Esophagus muscularis mucosa (tissue), 4 donors: ENCODE measurements around the gene SH3BP5. TPM values are rescaled to one million over a fixed set of nuclear protein-coding genes. Genes with fewer than 3 reads are reported as not detected.

Source experiments
- DNase-seq: peaks from one replicate; pipeline ENCODE4 v3.0.0-alpha.2; 2017; ENCODE audit errors: extremely low spot score
- H3K27ac ChIP-seq, 4 donors: fragments of 200-600 bp; sonication (generic); replicated peaks in 1 of 4; 1 replicate in 3 of 4; 2 replicates in 1 of 4; pipeline ENCODE4 v1.5.1; 2016 to 2019; ENCODE audit warnings: mild to moderate bottlenecking in 1 of 4
- H3K27me3 ChIP-seq, 4 donors: fragments of 200-600 bp; sonication (generic); one replicate each; pipeline versions ENCODE4 v1.5.1 to v1.6.0; 2016 to 2019
- H3K36me3 ChIP-seq, 4 donors: fragments of 200-600 bp; sonication (generic); one replicate each; pipeline ENCODE4 v1.5.1; 2016 to 2019
- H3K4me1 ChIP-seq, 4 donors: fragments of 200-600 bp; sonication (generic); one replicate each; pipeline ENCODE4 v1.5.1; 2016 to 2019
- H3K4me3 ChIP-seq, 4 donors: fragments of 200-600 bp; sonication (generic); 1 replicate in 2 of 4; 2 replicates in 2 of 4; pipeline ENCODE4 v1.5.1; 2016 to 2019; ENCODE audit warnings: mild to moderate bottlenecking in 4 of 4, moderate library complexity in 1 of 4
- H3K9me3 ChIP-seq, 4 donors: fragments of 200-600 bp; sonication (generic); 1 replicate in 3 of 4; 2 replicates in 1 of 4; pipeline ENCODE4 v1.5.1; 2016 to 2019
- EP300 ChIP-seq: sonication (generic); formaldehyde crosslinking; IDR thresholded peaks from one replicate; pipeline ENCODE4 v1.6.1; 2017; ENCODE audit warnings: antibody characterized with exemption
- POLR2A ChIP-seq: fragments of 450-650 bp; IDR thresholded peaks from one replicate; pipeline ENCODE4 v1.6.1; 2017; ENCODE audit warnings: antibody characterized with exemption, moderate library complexity, mild to moderate bottlenecking, low read depth
- POLR2AphosphoS5 ChIP-seq, 2 donors: sonication (generic); formaldehyde crosslinking; IDR thresholded peaks; one replicate each; pipeline ENCODE4 v1.6.1; 2017; ENCODE audit warnings: antibody characterized with exemption in 2 of 2
- WGBS: methylation state at CpG from one replicate; pipeline ENCODE4 v1.1.5; 2018; 5-methylcytosine and 5-hydroxymethylcytosine counted together
- intact Hi-C: fragments of 100-400 bp; cut with DNase I; formaldehyde crosslinking; loops from one replicate; pipeline ENCODE4 v1.15.1; 2023
- total RNA-seq, 4 donors: library from RNA; depleted of rRNA; stranded (reverse); fragments of >200 nt; gene quantifications; one replicate each; pipeline versions ENCODE4 v1.1.0 to v1.2.1, GENCODE V29; 2016
- TF ChIP-seq, protein P1 (sequence below), 3 experiments: fragments of 200-600 bp in 2 of 3; fragments of 450-650 bp in 1 of 3; sonication (generic) in 2 of 3; IDR thresholded peaks; one replicate each; pipeline ENCODE4 v1.5.1; 2017 to 2019; ENCODE audit warnings: antibody characterized with exemption in 3 of 3, mild to moderate bottlenecking in 2 of 3, moderate library complexity in 1 of 3

Gene SH3BP5
- total RNA-seq, 4 donors from 2014 or later = 26.2 to 56.5 (median 38.2) TPM

GRCh38 chr3:15264486-15264885, 67.9 kb downstream of the SH3BP5 start:
- intact Hi-C loops = loop anchor here (10.0 kb wide), 1 partner anchor 60 kb away; the partner anchor contains the start of gene CAPN7

GRCh38 chr3:15263926-15264325, 68.5 kb downstream of the SH3BP5 start:
- DNase-seq = no peak
- no peaks in the 10 kb centered on the region for H3K9me3 ChIP-seq
- intact Hi-C loops = loop anchor here (10.0 kb wide), 1 partner anchor 59 kb away; the partner anchor contains the start of gene CAPN7
- no peaks in the 10 kb centered on the region for H3K27me3 ChIP-seq
- H3K27ac ChIP-seq = peak overlapping the region in 1 of 4 donors; percentile 2
- TF ChIP-seq POLR2A = no peak
- TF ChIP-seq POLR2AphosphoS5 (IDR thresholded peaks at IDR 0.05) = no peak
- no peak for TF ChIP-seq EP300
- TF ChIP-seq, protein P1, sequence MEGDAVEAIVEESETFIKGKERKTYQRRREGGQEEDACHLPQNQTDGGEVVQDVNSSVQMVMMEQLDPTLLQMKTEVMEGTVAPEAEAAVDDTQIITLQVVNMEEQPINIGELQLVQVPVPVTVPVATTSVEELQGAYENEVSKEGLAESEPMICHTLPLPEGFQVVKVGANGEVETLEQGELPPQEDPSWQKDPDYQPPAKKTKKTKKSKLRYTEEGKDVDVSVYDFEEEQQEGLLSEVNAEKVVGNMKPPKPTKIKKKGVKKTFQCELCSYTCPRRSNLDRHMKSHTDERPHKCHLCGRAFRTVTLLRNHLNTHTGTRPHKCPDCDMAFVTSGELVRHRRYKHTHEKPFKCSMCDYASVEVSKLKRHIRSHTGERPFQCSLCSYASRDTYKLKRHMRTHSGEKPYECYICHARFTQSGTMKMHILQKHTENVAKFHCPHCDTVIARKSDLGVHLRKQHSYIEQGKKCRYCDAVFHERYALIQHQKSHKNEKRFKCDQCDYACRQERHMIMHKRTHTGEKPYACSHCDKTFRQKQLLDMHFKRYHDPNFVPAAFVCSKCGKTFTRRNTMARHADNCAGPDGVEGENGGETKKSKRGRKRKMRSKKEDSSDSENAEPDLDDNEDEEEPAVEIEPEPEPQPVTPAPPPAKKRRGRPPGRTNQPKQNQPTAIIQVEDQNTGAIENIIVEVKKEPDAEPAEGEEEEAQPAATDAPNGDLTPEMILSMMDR (IDR thresholded peaks at IDR 0.05) = no peak
- WGBS = 93% methylated on average over 2 of the region's 2 CpGs
- H3K36me3 ChIP-seq = peaks cover 0 to 30% (median 17%) of the 10 kb centered on the region in 4 donors
- no peak overlapping the region for H3K4me3 ChIP-seq
- H3K4me1 ChIP-seq = peaks cover 6 to 30% (median 16%) of the 10 kb centered on the region in 4 donors

More at GRCh38 chr3:15264486-15264885, 67.9 kb downstream of the SH3BP5 start:
- Histone ChIP-seq H3K36me3 (peaks cover 0 to 24% (median 14%) of the 10 kb centered on the region in 4 donors), H3K4me3 (no peak overlapping the region), H3K27ac (no peak overlapping the region), H3K4me1 (peaks cover 10 to 35% (median 22%) of the 10 kb centered on the region in 4 donors), H3K27me3 (no peaks in the 10 kb centered on the region), H3K9me3 (no peaks in the 10 kb centered on the region)
- DNase-seq = no peak
- WGBS = 82% methylated on average over 2 of the region's 2 CpGs
- TF ChIP-seq EP300 (no peak), POLR2A (no peak), POLR2AphosphoS5 (IDR thresholded peaks at IDR 0.05) (no peak)
- TF ChIP-seq, protein P1 (IDR thresholded peaks at IDR 0.05) = no peak

GRCh38 chr3:15263120-15263519, 69.3 kb downstream of the SH3BP5 start:
- peak overlapping the region in 1 of 4 donors; percentile 13 for H3K27ac ChIP-seq
- TF ChIP-seq, protein P1 (IDR thresholded peaks at IDR 0.05) = no peak
- no peak for TF ChIP-seq POLR2A
- no peak for TF ChIP-seq POLR2AphosphoS5 (IDR thresholded peaks at IDR 0.05)
- no peak for TF ChIP-seq EP300
- no peaks in the 10 kb centered on the region for H3K27me3 ChIP-seq
- peaks cover 1 to 22% (median 8%) of the 10 kb centered on the region in 4 donors for H3K4me1 ChIP-seq
- DNase-seq = peak; percentile 29
- H3K36me3 ChIP-seq = peaks cover 0 to 38% (median 24%) of the 10 kb centered on the region in 4 donors
- intact Hi-C loops = loop anchor here (10.0 kb wide), 1 partner anchor 58 kb away; the partner anchor contains the start of gene CAPN7
- no peak overlapping the region for H3K4me3 ChIP-seq
- WGBS = 82% methylated on average over 4 of the region's 4 CpGs
- no peaks in the 10 kb centered on the region for H3K9me3 ChIP-seq

DNA sequence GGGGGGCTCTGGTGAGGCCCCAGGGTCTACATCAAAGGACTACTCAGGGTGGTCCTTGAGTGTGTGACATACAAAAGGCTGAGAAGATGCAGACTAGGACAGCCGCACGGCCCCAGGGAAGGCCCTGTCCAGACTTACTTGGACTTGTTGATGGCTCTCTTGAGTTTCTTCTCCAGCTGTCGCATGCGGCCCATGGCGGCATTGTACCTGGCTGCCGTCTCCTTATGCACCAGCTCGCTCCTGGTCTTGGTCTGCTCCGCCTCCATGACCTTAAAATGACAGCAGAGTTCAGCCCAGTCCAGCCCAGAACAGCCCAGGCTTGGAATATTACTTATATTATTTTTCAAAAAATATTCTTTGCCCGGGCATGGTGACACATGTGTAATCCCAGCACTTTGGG, 70.4 kb downstream of the SH3BP5 start:
- Histone ChIP-seq H3K36me3 (peaks cover 0 to 49% (median 34%) of the 10 kb centered on the region in 4 donors), H3K27me3 (no peaks in the 10 kb centered on the region), H3K4me3 (no peak overlapping the region), H3K27ac (peak overlapping the region in 1 of 4 donors; percentile 13), H3K4me1 (peaks cover 0 to 12% (median 2%) of the 10 kb centered on the region in 4 donors), H3K9me3 (no peaks in the 10 kb centered on the region)
- WGBS = 93% methylated on average over 9 of the region's 9 CpGs
- no peak for DNase-seq
- intact Hi-C loops = loop anchor here (10.0 kb wide), 1 partner anchor 57 kb away; the partner anchor contains the start of gene CAPN7
- TF ChIP-seq, protein P1 (IDR thresholded peaks at IDR 0.05) = no peak
- TF ChIP-seq POLR2AphosphoS5 (IDR thresholded peaks at IDR 0.05) (no peak), EP300 (no peak)
